NB4 (cell line): Measurements from ENCODE around the gene CPNE2.
A peak's percentile ranks its signal among the peaks of the same experiment; 100 is the strongest.

Experiments used
- DNase-seq: peaks from one replicate; pipeline ENCODE4 v3.0.0; 2010; ENCODE audit warnings: low read depth
- H3K4me3 ChIP-seq: one replicate; pipeline ENCODE4 v1.5.1; 2011; ENCODE audit warnings: mild to moderate bottlenecking, low read depth, low read length, moderate library complexity
- MAX ChIP-seq: IDR thresholded peaks from 2 replicates; pipeline ENCODE4 v1.6.1; 2011; ENCODE audit warnings: low read depth, low read length
- MYC ChIP-seq: IDR thresholded peaks from 2 replicates; pipeline ENCODE4 v1.6.1; 2011; ENCODE audit warnings: low read depth, low read length
- POLR2A ChIP-seq: IDR thresholded peaks from 2 replicates; pipeline ENCODE4 v1.6.1; 2011; ENCODE audit warnings: mild to moderate bottlenecking; ENCODE audit not compliant: insufficient read length; ENCODE audit errors: extremely low read depth
- TF ChIP-seq, protein P1 (sequence below): IDR thresholded peaks from one replicate; pipeline ENCODE4 v1.5.1; 2012; ENCODE audit warnings: low read depth, low read length

Gene CPNE2

DNA sequence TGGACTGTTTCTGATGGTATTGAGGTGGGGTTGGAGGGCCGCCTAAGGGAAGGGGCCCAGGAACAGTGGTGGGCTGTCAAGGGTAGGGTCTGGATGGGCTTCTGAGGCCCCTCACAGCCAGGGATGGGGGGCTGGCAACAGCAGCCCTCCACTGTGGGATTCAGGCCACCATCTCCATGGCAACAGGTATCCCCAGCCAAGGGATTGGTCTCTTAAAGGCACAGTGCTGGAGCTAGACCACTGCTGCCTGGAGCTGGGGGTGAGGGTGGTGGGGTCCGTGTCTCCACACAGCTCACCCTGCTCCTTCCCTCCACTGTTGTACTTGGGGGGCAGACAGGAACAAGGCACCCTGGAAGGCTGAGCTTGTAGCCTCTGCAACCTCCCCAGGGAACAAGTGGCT lies 51.6 kb downstream of the CPNE2 start:
- TF ChIP-seq POLR2A (no peak), MYC (no peak), MAX (no peak)
- TF ChIP-seq, protein P1, sequence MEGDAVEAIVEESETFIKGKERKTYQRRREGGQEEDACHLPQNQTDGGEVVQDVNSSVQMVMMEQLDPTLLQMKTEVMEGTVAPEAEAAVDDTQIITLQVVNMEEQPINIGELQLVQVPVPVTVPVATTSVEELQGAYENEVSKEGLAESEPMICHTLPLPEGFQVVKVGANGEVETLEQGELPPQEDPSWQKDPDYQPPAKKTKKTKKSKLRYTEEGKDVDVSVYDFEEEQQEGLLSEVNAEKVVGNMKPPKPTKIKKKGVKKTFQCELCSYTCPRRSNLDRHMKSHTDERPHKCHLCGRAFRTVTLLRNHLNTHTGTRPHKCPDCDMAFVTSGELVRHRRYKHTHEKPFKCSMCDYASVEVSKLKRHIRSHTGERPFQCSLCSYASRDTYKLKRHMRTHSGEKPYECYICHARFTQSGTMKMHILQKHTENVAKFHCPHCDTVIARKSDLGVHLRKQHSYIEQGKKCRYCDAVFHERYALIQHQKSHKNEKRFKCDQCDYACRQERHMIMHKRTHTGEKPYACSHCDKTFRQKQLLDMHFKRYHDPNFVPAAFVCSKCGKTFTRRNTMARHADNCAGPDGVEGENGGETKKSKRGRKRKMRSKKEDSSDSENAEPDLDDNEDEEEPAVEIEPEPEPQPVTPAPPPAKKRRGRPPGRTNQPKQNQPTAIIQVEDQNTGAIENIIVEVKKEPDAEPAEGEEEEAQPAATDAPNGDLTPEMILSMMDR: no peak
- DNase-seq: no peak
- no peak overlapping the region for H3K4me3 ChIP-seq

DNA sequence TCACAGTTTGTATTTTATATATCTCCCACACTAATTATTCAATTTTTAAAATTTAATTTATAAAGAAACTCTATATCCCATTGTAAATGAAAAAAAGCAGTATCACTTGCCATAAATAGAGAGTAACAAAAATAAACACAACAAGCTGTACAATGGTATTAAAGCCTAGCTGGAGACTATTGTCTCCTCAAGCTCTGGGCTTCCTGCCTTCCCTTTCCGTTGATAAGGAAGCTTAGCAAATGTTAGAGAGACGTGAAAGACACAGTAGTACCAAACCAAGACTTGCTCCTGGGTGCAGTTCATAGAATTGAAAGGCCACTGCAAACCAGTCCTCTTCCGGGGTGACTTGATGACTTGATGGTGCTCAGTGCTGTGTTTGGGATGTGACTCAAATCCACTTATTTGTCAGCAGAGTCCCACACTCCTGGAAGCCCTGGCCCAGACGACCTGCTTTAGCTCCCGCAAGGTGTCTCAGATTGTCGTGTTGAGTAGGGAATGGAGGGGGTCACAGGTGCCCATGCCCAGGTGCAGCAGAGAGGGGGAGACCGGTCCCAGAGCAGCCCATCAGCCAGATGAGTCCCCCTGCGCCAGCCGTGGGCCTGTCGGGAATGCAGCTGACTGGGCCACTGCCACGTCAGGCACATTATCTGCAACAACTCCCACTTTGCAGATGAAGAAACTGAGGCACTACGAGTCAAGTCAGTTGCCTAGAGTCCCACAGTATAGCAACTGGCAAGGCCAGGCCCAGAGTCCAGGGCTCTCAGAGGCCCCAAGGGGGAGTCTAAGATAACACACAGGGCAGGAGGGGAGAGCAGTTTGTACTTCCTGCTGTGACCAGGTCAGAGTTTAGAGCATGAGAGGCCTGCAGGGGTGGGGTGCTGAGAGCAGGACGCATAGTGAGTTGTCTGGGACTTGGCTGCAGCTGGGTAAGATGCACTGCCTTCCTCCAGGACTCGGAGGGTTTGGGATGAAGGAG lies 53.0 kb downstream of the CPNE2 start:
- DNase-seq: peak; percentile 59
- TF ChIP-seq MAX: no peak
- TF ChIP-seq, protein P1: no peak
- TF ChIP-seq POLR2A: no peak
- TF ChIP-seq MYC: no peak
- H3K4me3 ChIP-seq: no peak overlapping the region

DNA sequence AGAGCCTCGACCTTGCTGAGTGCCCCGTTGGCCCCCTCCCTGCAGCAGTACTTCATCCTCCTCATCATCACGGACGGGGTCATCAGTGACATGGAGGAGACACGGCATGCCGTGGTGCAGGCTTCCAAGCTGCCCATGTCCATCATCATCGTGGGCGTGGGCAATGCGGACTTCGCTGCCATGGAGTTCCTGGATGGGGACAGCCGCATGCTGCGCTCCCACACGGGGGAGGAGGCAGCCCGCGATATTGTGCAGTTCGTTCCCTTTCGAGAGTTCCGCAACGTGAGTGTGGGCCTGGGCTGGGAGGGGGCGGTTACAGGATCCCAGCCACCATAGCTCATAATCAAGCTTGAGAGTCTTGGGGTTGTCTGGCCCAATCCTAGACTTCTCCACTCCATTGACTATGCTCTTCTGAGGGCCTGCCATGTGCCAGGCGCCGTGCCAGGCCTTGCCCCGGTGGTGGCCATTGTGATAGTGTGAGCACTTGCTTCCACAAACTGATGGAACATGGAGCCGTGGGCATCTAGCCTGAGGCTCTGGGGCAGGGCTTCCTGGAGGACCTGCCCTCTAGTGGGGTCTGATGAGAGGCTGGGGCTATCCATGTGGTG lies 53.8 kb downstream of the CPNE2 start:
- H3K4me3 ChIP-seq: no peak overlapping the region
- DNase-seq: peak; percentile 60
- TF ChIP-seq, protein P1: no peak
- TF ChIP-seq MAX (no peak), POLR2A (no peak), MYC (no peak)

- no peak overlapping the region for H3K4me3 ChIP-seq
- peak; percentile 63 for DNase-seq
- TF ChIP-seq MYC (no peak), POLR2A (peak; percentile 3)
- TF ChIP-seq, protein P1: peak; percentile 6
Measured at GRCh38 chr16:57146735-57147134, 54.4 kb downstream of the CPNE2 start.

GRCh38 chr16:57147381-57148221 lies 55.2 kb downstream of the CPNE2 start:
- DNase-seq: peak; percentile 88
- peak overlapping the region; percentile 1 for H3K4me3 ChIP-seq

More at GRCh38 chr16:57147381-57148221, 55.2 kb downstream of the CPNE2 start:
- TF ChIP-seq, protein P1: no peak
- TF ChIP-seq MYC (peak; percentile 42), MAX (peak; percentile 62; the same call in 1 of the 2 replicates), POLR2A (peak; percentile 12)
